HL-60 (cell line): Measurements from ENCODE around the gene GNB1.

Experiments used
- DNase-seq, 2 experiments: peaks; one replicate each; pipeline ENCODE4 v3.0.0-alpha.2; 2010 to 2020; ENCODE audit warnings: low read depth in 1 of 2, low spot score in 1 of 2
- H3K27ac ChIP-seq: fragments of 250-450 bp; sonication (Bioruptor Pico); replicated peaks from 2 replicates; pipeline ENCODE4 v1.5.1; 2020; ENCODE audit warnings: mild to moderate bottlenecking, moderate library complexity
- H3K27me3 ChIP-seq: fragments of 250-450 bp; sonication (Bioruptor Pico); 2 replicates; pipeline ENCODE4 v1.5.1; 2021; ENCODE audit warnings: mild to moderate bottlenecking, moderate library complexity; ENCODE audit not compliant: insufficient read depth, poor library complexity, severe bottlenecking
- H3K4me3 ChIP-seq: replicated peaks from 2 replicates; pipeline ENCODE4 v1.5.1; 2011; ENCODE audit warnings: mild to moderate bottlenecking, control low read depth, low read length; ENCODE audit not compliant: insufficient read depth
- GABPA ChIP-seq: IDR thresholded peaks from 2 replicates; pipeline ENCODE4 v1.6.1; 2012; ENCODE audit warnings: low read depth
- POLR2AphosphoS5 ChIP-seq: IDR thresholded peaks from 2 replicates; pipeline ENCODE4 v1.6.1; 2012; ENCODE audit warnings: low read depth
- REST ChIP-seq: IDR thresholded peaks from 2 replicates; pipeline ENCODE4 v1.6.1; 2012; ENCODE audit warnings: low read depth; ENCODE audit not compliant: insufficient replicate concordance
- SPI1 ChIP-seq: IDR thresholded peaks from 2 replicates; pipeline ENCODE4 v1.6.1; 2012; ENCODE audit warnings: low read depth, mild to moderate bottlenecking, borderline replicate concordance
- TF ChIP-seq, protein P1 (sequence below): IDR thresholded peaks from one replicate; pipeline ENCODE4 v1.5.1; 2011; ENCODE audit warnings: low read length, control low read depth, inconsistent platforms; ENCODE audit not compliant: insufficient read depth

Gene GNB1

GRCh38 chr1:1778663-1779319 is 112.1 kb downstream of the GNB1 start:
- Histone ChIP-seq H3K4me3 (peak overlapping the region; percentile 46), H3K27me3 (no peaks in the 10 kb centered on the region), H3K27ac (peak overlapping the region; percentile 94)
- TF ChIP-seq, protein P1, sequence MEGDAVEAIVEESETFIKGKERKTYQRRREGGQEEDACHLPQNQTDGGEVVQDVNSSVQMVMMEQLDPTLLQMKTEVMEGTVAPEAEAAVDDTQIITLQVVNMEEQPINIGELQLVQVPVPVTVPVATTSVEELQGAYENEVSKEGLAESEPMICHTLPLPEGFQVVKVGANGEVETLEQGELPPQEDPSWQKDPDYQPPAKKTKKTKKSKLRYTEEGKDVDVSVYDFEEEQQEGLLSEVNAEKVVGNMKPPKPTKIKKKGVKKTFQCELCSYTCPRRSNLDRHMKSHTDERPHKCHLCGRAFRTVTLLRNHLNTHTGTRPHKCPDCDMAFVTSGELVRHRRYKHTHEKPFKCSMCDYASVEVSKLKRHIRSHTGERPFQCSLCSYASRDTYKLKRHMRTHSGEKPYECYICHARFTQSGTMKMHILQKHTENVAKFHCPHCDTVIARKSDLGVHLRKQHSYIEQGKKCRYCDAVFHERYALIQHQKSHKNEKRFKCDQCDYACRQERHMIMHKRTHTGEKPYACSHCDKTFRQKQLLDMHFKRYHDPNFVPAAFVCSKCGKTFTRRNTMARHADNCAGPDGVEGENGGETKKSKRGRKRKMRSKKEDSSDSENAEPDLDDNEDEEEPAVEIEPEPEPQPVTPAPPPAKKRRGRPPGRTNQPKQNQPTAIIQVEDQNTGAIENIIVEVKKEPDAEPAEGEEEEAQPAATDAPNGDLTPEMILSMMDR: peak; percentile 3
- TF ChIP-seq POLR2AphosphoS5 (peak; percentile 55), SPI1 (peak; percentile 80), REST (peak; percentile 13), GABPA (no peak)
- DNase-seq: peak; percentile 88 to 91

DNA sequence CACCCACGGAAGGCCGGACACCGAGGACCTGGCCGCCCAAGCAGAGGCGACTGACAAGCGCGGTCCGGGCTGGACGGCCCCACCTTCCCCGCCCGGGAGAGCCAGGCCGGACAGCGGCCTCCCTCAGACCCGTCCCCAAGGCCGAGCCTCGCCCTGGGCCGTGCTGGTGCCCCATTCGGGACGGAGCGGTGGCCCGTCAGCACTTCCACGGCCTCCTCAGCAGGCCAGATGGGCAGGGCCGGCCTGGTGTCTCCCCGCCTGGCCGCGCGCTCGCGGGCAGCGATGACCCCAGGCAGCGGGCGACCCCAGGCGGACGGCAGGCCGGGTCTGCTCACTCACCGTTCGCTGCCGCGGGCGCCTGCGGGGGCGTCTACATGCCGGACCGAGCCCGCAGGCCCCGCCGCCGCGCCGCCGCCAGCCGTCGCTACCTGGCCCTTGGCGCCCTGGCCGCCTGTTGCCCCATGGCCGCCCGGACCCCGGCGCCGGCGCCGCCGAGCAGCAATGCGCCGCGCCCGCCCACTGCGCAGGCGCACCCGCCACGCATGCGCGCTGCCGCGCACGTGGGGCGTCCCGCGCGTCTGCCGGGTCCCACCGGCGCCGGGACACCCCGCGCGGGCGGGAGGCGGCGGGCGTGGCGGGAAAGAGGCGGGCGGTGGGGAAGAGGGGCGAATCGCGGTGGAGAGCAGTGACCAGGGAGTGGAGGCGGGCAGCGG is 112.8 kb downstream of the GNB1 start, which contains the start of gene NADK:
Gene NADK (minus strand): TSS at position 521 of the 713 bp plus-strand sequence. CDS start 13,064 bp downstream, outside the sequence.
- Histone ChIP-seq H3K4me3 (peak within 1 kb of the TSS; percentile 88), H3K27me3 (no peaks in the 10 kb centered on the region), H3K27ac (peak within 1 kb of the TSS; percentile 94)
- peak in 1 of 2 experiments; percentile 42 for DNase-seq
- TF ChIP-seq GABPA (no peak), REST (peak; percentile 35)

DNA sequence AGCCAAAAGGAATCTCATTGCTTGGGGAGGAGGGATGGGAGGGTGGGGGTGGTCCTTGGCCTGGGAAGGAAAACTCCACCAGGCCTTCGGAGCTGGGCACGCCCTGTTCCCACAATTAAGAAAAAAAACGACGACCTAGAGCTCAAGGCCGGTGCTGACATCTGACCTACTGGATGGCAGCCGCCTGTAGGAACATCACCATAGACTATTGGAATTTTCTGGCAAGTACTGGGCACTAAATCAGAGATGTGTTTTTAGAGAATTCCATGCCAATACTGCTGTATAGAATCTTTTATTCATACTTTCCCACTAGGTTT is 113.3 kb downstream of the GNB1 start:
- Histone ChIP-seq H3K27ac (peak overlapping the region; percentile 80), H3K27me3 (no peaks in the 10 kb centered on the region), H3K4me3 (peak overlapping the region; percentile 88)
- TF ChIP-seq, protein P1: no peak
- no peak for TF ChIP-seq REST
- TF ChIP-seq SPI1: no peak
- no peak for TF ChIP-seq POLR2AphosphoS5
- no peak for TF ChIP-seq GABPA
- DNase-seq: no peak
